Neural progenitor cell (in vitro differentiated cells): Measurements from ENCODE around the gene SAPCD2. TPM values are rescaled to one million over a fixed set of nuclear protein-coding genes. Genes with fewer than 3 reads are reported as not detected.
A peak's percentile ranks its signal among the peaks of the same experiment; 100 is the strongest.

ENCODE experiments used
- DNase-seq: peaks from one replicate; pipeline ENCODE4 v3.0.0-alpha.2; 2016; ENCODE audit warnings: low spot score
- H2AFZ ChIP-seq: fragments of 200-600 bp; sonication (generic); replicated peaks from 2 replicates; pipeline ENCODE4 v1.6.1; 2016; ENCODE audit warnings: antibody characterized with exemption
- H3F3A ChIP-seq: fragments of 200-600 bp; sonication (generic); 2 replicates; pipeline ENCODE4 v1.6.1; 2016; ENCODE audit warnings: antibody characterized with exemption, low read depth
- H3K27ac ChIP-seq: fragments of 200-600 bp; sonication (generic); 2 replicates; pipeline ENCODE4 v1.5.1; 2016; ENCODE audit warnings: mild to moderate bottlenecking
- H3K27me3 ChIP-seq: fragments of 200-600 bp; sonication (generic); 2 replicates; pipeline ENCODE4 v1.6.1; 2016; ENCODE audit warnings: mild to moderate bottlenecking, moderate library complexity
- H3K36me3 ChIP-seq: fragments of 200-600 bp; sonication (generic); 2 replicates; pipeline ENCODE4 v1.5.1; 2016
- H3K4me1 ChIP-seq: fragments of 200-600 bp; sonication (generic); 2 replicates; pipeline ENCODE4 v1.6.1; 2016; ENCODE audit warnings: mixed run types
- H3K4me2 ChIP-seq: fragments of 200-600 bp; sonication (generic); 2 replicates; pipeline ENCODE4 v1.6.1; 2016
- H3K4me3 ChIP-seq: fragments of 200-600 bp; sonication (generic); 2 replicates; pipeline ENCODE4 v1.5.1; 2016
- H3K79me2 ChIP-seq: fragments of 200-600 bp; sonication (generic); 2 replicates; pipeline ENCODE4 v1.6.1; 2016; ENCODE audit warnings: low read depth
- H3K9ac ChIP-seq: fragments of 200-600 bp; sonication (generic); 2 replicates; pipeline ENCODE4 v1.6.1; 2016
- H3K9me3 ChIP-seq: fragments of 200-600 bp; sonication (generic); 2 replicates; pipeline ENCODE4 v1.5.1; 2016; ENCODE audit warnings: low read depth
- H4K20me1 ChIP-seq: fragments of 200-600 bp; sonication (generic); 2 replicates; pipeline ENCODE4 v1.6.1; 2016; ENCODE audit warnings: low read depth
- H3K27ac Mint-ChIP-seq: 3 replicates; pipeline ENCODE4 v1.8.0; 2021; ENCODE audit warnings: mixed read lengths
- H3K27me3 Mint-ChIP-seq: 2 replicates; pipeline ENCODE4 v1.8.0; 2022; ENCODE audit warnings: low read depth, mild to moderate bottlenecking, inconsistent platforms, moderate library complexity, mixed read lengths; ENCODE audit not compliant: insufficient read depth
- H3K36me3 Mint-ChIP-seq: 3 replicates; pipeline ENCODE4 v1.8.0; 2021; ENCODE audit warnings: mixed read lengths
- H3K4me1 Mint-ChIP-seq: 3 replicates; pipeline ENCODE4 v1.8.0; 2021; ENCODE audit warnings: mixed read lengths
- H3K4me3 Mint-ChIP-seq: 3 replicates; pipeline ENCODE4 v1.8.0; 2021; ENCODE audit warnings: mild to moderate bottlenecking, moderate library complexity, mixed read lengths
- H3K9me3 Mint-ChIP-seq: 3 replicates; pipeline ENCODE4 v1.8.0; 2020; ENCODE audit warnings: mixed read lengths
- EZH2 ChIP-seq: fragments of 200-600 bp; sonication (generic); IDR thresholded peaks from 2 replicates; pipeline ENCODE4 v1.6.1; 2017; ENCODE audit warnings: antibody characterized with exemption, mild to moderate bottlenecking, moderate library complexity
- EZH2phosphoT487 ChIP-seq: fragments of 200-600 bp; sonication (generic); IDR thresholded peaks from 2 replicates; pipeline ENCODE4 v1.6.1; 2017; ENCODE audit warnings: antibody characterized with exemption
- total RNA-seq: library from RNA; depleted of rRNA; stranded (reverse); fragments of >200 nt; gene quantifications from 2 replicates; pipeline ENCODE4 v1.2.3, GENCODE V29; 2015; ENCODE audit warnings: low replicate concordance
- TF ChIP-seq, protein P1 (sequence below): fragments of 200-600 bp; sonication (generic); IDR thresholded peaks from 2 replicates; pipeline ENCODE4 v1.5.1; 2017; ENCODE audit warnings: antibody characterized with exemption, mild to moderate bottlenecking

SAPCD2 gene
- total RNA-seq, 1 donor from 2014 or later = 5.7 TPM

DNA sequence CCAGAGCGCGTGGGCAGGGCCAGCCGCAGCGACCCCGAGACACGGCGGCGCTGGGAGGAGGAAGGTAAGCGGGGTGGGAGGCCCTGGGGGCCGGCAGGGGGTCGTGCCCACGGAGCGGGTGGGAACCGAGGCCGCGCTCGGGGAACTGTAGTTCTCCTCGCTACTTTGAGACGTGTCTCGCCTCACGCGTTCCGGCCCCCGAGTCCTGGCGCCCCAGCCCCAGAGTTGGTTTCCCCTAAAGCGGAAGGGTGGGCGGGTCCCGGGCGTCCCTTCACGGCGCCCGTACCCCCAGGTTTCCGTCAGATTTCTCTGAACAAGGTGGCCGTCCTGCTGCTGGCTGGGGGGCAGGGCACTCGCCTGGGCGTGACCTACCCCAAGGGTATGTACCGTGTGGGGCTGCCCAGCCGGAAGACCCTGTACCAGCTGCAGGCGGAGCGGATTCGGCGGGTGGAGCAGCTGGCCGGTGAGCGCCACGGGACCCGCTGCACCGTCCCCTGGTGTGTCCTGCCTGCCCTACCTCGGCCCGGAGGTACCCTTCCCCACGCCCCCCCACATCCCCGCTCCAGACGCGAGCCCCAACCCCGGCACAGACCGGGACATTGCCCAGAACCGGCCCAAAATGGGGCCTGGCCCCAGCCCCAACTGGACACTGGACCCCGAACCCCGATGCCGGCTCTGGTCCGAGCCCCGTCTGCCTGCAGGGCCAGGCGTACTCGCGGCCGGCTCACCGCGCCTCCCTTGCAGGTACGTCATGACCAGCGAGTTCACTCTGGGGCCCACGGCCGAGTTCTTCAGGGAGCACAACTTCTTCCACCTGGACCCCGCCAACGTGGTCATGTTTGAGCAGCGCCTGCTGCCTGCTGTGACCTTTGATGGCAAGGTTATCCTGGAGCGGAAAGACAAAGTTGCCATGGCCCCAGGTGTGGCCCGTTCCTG lies 7.7 kb upstream of the SAPCD2 start:
- TF ChIP-seq, protein P1, sequence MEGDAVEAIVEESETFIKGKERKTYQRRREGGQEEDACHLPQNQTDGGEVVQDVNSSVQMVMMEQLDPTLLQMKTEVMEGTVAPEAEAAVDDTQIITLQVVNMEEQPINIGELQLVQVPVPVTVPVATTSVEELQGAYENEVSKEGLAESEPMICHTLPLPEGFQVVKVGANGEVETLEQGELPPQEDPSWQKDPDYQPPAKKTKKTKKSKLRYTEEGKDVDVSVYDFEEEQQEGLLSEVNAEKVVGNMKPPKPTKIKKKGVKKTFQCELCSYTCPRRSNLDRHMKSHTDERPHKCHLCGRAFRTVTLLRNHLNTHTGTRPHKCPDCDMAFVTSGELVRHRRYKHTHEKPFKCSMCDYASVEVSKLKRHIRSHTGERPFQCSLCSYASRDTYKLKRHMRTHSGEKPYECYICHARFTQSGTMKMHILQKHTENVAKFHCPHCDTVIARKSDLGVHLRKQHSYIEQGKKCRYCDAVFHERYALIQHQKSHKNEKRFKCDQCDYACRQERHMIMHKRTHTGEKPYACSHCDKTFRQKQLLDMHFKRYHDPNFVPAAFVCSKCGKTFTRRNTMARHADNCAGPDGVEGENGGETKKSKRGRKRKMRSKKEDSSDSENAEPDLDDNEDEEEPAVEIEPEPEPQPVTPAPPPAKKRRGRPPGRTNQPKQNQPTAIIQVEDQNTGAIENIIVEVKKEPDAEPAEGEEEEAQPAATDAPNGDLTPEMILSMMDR = no peak
- peak; percentile 99 for TF ChIP-seq EZH2
- peak; percentile 97 for TF ChIP-seq EZH2phosphoT487
- peak overlapping the region; percentile 73 for H3K4me3 Mint-ChIP-seq

DNA sequence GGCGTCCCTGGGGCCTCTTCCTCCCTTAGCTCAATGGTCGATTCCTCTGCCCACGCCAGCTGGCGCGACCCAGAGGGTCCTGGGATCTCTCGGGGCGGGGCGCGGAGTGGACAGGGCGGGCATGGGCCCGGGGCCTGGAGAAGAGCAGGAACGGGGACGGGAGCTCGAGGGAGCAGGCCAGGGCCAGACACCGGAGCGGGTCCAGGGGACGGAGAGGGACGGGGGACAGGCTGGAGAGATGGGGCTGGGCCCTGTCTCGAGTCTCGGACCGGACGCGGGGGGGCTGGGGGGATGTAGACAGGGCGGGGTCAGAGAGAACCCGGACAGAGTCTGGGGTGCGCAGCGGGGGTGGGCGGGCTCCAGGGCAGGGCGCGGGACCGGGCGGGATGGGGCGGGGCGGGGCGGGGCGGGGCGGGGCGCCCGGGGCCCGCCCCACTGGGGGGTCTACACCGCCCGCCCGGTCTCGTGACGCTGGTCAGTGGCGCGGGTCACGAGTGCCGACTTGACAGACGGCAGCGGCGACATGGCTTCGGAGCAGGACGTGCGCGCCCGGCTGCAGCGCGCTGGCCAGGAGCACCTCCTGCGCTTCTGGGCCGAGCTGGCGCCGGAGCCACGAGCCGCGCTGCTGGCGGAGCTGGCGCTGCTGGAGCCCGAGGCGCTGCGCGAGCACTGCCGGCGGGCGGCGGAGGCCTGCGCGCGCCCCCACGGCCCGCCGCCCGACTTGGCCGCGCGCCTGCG lies 6.8 kb upstream of the SAPCD2 start, which contains the start of gene UAP1L1:
Gene UAP1L1 (plus strand): TSS at position 508 of the 738 bp plus-strand sequence. CDS start 16 bp downstream, at position 524.
- Mint-ChIP-seq H3K27me3 (peaks cover 48% of the 10 kb centered on the region), H3K27ac (no peak within 1 kb of the TSS), H3K9me3 (no peaks in the 10 kb centered on the region), H3K4me3 (peak within 1 kb of the TSS; percentile 77), H3K4me1 (peaks cover 5% of the 10 kb centered on the region), H3K36me3 (no peaks in the 10 kb centered on the region)
- H3K4me1 ChIP-seq = peaks cover 7% of the 10 kb centered on the region
- H2AFZ ChIP-seq = no peak within 1 kb of the TSS
- H3K9ac ChIP-seq = no peak within 1 kb of the TSS
- TF ChIP-seq EZH2 = no peak
- peak; percentile 11 for TF ChIP-seq EZH2phosphoT487
- TF ChIP-seq, protein P1 = no peak
- H3K27ac ChIP-seq = no peak within 1 kb of the TSS
- H3K9me3 ChIP-seq = no peaks in the 10 kb centered on the region
- peaks cover 21% of the 10 kb centered on the region for H4K20me1 ChIP-seq
- H3K79me2 ChIP-seq = no peaks in the 10 kb centered on the region
- DNase-seq = peak; percentile 75
- H3K36me3 ChIP-seq = no peaks in the 10 kb centered on the region
- H3K4me3 ChIP-seq = peak within 1 kb of the TSS; percentile 44
- H3K27me3 ChIP-seq = peaks cover 86% of the 10 kb centered on the region
- peak within 1 kb of the TSS; percentile 79 for H3K4me2 ChIP-seq
- peaks cover 20% of the 10 kb centered on the region for H3F3A ChIP-seq

More for the DNA sequence above, 7.7 kb upstream of the SAPCD2 start:
- peak overlapping the region; percentile 44 for H3K4me3 ChIP-seq
- H3K9me3 Mint-ChIP-seq = no peaks in the 10 kb centered on the region
- H3K27me3 Mint-ChIP-seq = peaks cover 50% of the 10 kb centered on the region
- H3K79me2 ChIP-seq = no peaks in the 10 kb centered on the region
- no peak overlapping the region for H3K27ac Mint-ChIP-seq
- H3K9ac ChIP-seq = no peak overlapping the region
- H4K20me1 ChIP-seq = peaks cover 21% of the 10 kb centered on the region
- peaks cover 7% of the 10 kb centered on the region for H3K4me1 ChIP-seq
- peak overlapping the region; percentile 79 for H3K4me2 ChIP-seq
- DNase-seq = peak; percentile 44
- H3F3A ChIP-seq = peaks cover 20% of the 10 kb centered on the region
- H2AFZ ChIP-seq = no peak overlapping the region
- H3K9me3 ChIP-seq = no peaks in the 10 kb centered on the region
- peaks cover 8% of the 10 kb centered on the region for H3K4me1 Mint-ChIP-seq
- no peaks in the 10 kb centered on the region for H3K36me3 ChIP-seq
- H3K27me3 ChIP-seq = peaks cover 86% of the 10 kb centered on the region
- H3K27ac ChIP-seq = no peak overlapping the region
- H3K36me3 Mint-ChIP-seq = no peaks in the 10 kb centered on the region

DNA sequence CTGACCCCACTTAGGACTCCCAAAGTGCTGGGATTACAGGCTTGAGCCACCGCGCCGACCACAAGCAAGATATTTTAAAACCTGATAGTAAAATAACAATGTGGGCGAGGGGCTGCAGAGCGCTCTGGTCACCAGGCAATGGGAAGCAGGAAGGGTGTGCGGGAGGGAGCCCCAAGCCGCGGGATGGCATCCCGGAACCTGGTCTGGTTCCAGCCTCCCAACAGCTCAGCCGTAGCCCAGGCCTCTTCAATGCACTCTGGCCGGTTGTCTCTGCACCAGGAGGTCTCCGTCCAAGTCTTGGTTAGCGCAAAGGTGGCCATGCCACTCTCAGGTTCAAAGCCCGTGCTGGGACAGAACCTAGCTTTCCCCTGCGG lies 6.3 kb upstream of the SAPCD2 start:
- Mint-ChIP-seq H3K4me3 (peak overlapping the region; percentile 77), H3K36me3 (no peaks in the 10 kb centered on the region), H3K9me3 (no peaks in the 10 kb centered on the region), H3K27me3 (peaks cover 46% of the 10 kb centered on the region), H3K27ac (no peak overlapping the region), H3K4me1 (peaks cover 5% of the 10 kb centered on the region)
- peaks cover 22% of the 10 kb centered on the region for H3F3A ChIP-seq
- no peaks in the 10 kb centered on the region for H3K9me3 ChIP-seq
- H3K36me3 ChIP-seq = no peaks in the 10 kb centered on the region
- H3K27me3 ChIP-seq = peaks cover 86% of the 10 kb centered on the region
- H3K4me2 ChIP-seq = peak overlapping the region; percentile 79
- no peaks in the 10 kb centered on the region for H3K79me2 ChIP-seq
- TF ChIP-seq, protein P1 = no peak
- TF ChIP-seq EZH2phosphoT487 (peak; percentile 60), EZH2 (peak; percentile 74)
- H3K4me1 ChIP-seq = peaks cover 7% of the 10 kb centered on the region
- H3K27ac ChIP-seq = no peak overlapping the region
- peaks cover 21% of the 10 kb centered on the region for H4K20me1 ChIP-seq
- H3K4me3 ChIP-seq = no peak overlapping the region
- no peak overlapping the region for H2AFZ ChIP-seq
- DNase-seq = no peak
- H3K9ac ChIP-seq = no peak overlapping the region
